ENCODE results near the gene PSMD12. TPM values are rescaled to one million over a fixed set of nuclear protein-coding genes. Genes with fewer than 3 reads are reported as not detected.

Gene PSMD12
- total and polyA plus RNA-seq, 9 of the 15 experiments (the other 6 are each of a cell fraction or from before 2014, with no cell fraction given) = 36.6 to 150 (median 65.5) TPM

DNA sequence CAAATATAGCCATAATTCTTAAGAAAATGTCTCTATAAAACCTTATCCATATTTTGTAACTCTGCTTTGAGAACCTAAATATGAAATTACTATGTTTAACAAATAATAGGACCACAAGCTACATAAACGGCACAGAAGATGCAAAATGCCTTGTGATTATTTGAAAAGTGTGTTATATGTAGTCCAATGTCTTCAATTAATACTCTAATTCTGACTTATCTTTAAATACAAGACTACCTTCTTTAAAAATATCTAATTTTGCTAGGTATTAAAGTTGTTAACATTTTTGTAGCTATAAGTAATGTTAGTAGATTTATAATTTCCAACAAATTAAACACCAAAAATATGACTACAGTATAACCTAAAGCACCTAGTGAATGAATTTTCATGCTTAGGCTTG is 17.0 kb downstream of the PSMD12 start:
- no peak for DNase-seq (ENCODE audit: extremely low read depth in 1 of 4, low spot score in 3 of 4)
- Histone ChIP-seq H3K36me3 (ENCODE audit: control insufficient read depth, insufficient read depth, low read length) (peaks cover 91% of the 10 kb centered on the region), H3K27me3 (ENCODE audit: control insufficient read depth in 2 of 2, insufficient read depth in 2 of 2, low read length in 2 of 2) (no peaks in the 10 kb centered on the region), H2AFZ (ENCODE audit: low read depth, low read length) (no peak overlapping the region), H3K4me2 (ENCODE audit: insufficient read depth, low read length) (no peak overlapping the region), H3K4me1 (replicated peaks in 1 of 2; ENCODE audit: control insufficient read depth in 2 of 2, insufficient read depth in 2 of 2, low read length in 2 of 2) (no peaks in the 10 kb centered on the region), H3K27ac (ENCODE audit: extremely low read depth, low read depth, low read length) (no peak overlapping the region), H3K9ac (ENCODE audit: insufficient read depth in 1 of 2, low read depth in 2 of 2, low read length in 2 of 2) (no peak overlapping the region), H3K9me3 (replicated peaks; ENCODE audit: control insufficient read depth, insufficient read depth, low read depth, low read length) (no peaks in the 10 kb centered on the region), H3K4me3 (no peak overlapping the region), H3K79me2 (ENCODE audit: control insufficient read depth, insufficient read depth, low read length) (peaks cover 6% of the 10 kb centered on the region; the same call in 2 of the 3 replicates), H3K9me1 (ENCODE audit: control insufficient read depth, insufficient read depth, low read length) (no peaks in the 10 kb centered on the region), H4K20me1 (replicated peaks; ENCODE audit: control insufficient read depth, insufficient read depth, low read length) (no peaks in the 10 kb centered on the region)
- ChIA-PET POLR2A (interaction anchor here (1.1 kb wide), 2 partner anchors 15 to 16 kb away, joined by 3 to 5 read pairs; no protein-coding TSS in a partner anchor), CTCF (ENCODE audit: low intra/inter-chr PET ratio) (no interaction called here)
- TF ChIP-seq XRCC5 (IDR thresholded peaks at IDR 0.05; ENCODE audit: low read depth, low read length) = no peak
- TF ChIP-seq FOXA1 (IDR thresholded peaks at IDR 0.05; ENCODE audit: borderline replicate concordance) = no peak
- TF ChIP-seq ARID1B (IDR thresholded peaks at IDR 0.05) = no peak
- TF ChIP-seq, protein P1, sequence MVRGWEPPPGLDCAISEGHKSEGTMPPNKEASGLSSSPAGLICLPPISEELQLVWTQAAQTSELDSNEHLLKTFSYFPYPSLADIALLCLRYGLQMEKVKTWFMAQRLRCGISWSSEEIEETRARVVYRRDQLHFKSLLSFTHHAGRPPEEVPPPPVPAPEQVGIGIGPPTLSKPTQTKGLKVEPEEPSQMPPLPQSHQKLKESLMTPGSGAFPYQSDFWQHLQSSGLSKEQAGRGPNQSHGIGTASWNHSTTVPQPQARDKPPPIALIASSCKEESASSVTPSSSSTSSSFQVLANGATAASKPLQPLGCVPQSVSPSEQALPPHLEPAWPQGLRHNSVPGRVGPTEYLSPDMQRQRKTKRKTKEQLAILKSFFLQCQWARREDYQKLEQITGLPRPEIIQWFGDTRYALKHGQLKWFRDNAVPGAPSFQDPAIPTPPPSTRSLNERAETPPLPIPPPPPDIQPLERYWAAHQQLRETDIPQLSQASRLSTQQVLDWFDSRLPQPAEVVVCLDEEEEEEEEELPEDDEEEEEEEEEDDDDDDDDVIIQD (CRISPR knock-in tag; IDR thresholded peaks at IDR 0.05) = no peak
- TF ChIP-seq, protein P2, sequence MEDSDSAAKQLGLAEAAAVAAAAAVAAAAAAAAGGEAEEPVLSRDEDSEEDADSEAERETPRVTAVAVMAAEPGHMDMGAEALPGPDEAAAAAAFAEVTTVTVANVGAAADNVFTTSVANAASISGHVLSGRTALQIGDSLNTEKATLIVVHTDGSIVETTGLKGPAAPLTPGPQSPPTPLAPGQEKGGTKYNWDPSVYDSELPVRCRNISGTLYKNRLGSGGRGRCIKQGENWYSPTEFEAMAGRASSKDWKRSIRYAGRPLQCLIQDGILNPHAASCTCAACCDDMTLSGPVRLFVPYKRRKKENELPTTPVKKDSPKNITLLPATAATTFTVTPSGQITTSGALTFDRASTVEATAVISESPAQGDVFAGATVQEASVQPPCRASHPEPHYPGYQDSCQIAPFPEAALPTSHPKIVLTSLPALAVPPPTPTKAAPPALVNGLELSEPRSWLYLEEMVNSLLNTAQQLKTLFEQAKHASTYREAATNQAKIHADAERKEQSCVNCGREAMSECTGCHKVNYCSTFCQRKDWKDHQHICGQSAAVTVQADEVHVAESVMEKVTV (CRISPR knock-in tag; IDR thresholded peaks at IDR 0.05) = no peak
- TF ChIP-seq ZNF431 (CRISPR knock-in tag; IDR thresholded peaks at IDR 0.05) = no peak
- no peak for TF ChIP-seq GTF2E2 (tag; IDR thresholded peaks at IDR 0.05)
- TF ChIP-seq ZBED1 (IDR thresholded peaks at IDR 0.05) = no peak
- no peak for TF ChIP-seq CAMTA2 (CRISPR knock-in tag; conservative IDR thresholded peaks at IDR 0.05)
- TF ChIP-seq KDM2B (CRISPR knock-in tag; IDR thresholded peaks at IDR 0.05) = no peak
- TF ChIP-seq CBX3 (IDR thresholded peaks at IDR 0.05; ENCODE audit: borderline replicate concordance in 1 of 2, low read length in 2 of 2) = no peak
- TF ChIP-seq, protein P3, sequence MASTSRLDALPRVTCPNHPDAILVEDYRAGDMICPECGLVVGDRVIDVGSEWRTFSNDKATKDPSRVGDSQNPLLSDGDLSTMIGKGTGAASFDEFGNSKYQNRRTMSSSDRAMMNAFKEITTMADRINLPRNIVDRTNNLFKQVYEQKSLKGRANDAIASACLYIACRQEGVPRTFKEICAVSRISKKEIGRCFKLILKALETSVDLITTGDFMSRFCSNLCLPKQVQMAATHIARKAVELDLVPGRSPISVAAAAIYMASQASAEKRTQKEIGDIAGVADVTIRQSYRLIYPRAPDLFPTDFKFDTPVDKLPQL (IDR thresholded peaks at IDR 0.05; ENCODE audit: extremely low read depth, insufficient read length) = no peak
- no peak for TF ChIP-seq NCOA1 (IDR thresholded peaks at IDR 0.05; ENCODE audit: low read depth)
- TF ChIP-seq, protein P4, sequence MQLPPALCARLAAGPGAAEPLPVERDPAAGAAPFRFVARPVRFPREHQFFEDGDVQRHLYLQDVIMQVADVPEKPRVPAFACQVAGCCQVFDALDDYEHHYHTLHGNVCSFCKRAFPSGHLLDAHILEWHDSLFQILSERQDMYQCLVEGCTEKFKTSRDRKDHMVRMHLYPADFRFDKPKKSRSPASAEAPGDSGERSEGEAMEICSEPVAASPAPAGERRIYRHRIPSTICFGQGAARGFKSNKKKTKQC (CRISPR knock-in tag; IDR thresholded peaks at IDR 0.05) = no peak
- WGBS (ENCODE audit: insufficient coverage, low coverage, missing lambda C conversion rate) = 83% methylated on average over 1 of the region's 1 CpG
- ATAC-seq = no peak
- no peak for FAIRE-seq
- in situ Hi-C loops (cut with MboI) = no loop called here
- BruUV-seq (replicated peaks) = no TSS peak
- intact Hi-C loops (cut with micrococcal nuclease) = no loop called here

All from K562 (cell line).